Measurements from ENCODE around the gene TOP1. TPM values are rescaled to one million over a fixed set of nuclear protein-coding genes. Genes with fewer than 3 reads are reported as not detected.

Gene TOP1
- total and polyA plus RNA-seq, 12 donors = 19.6 to 96.6 (median 27.3) TPM

GRCh38 chr20:41041693-41042092 is 13.1 kb downstream of the TOP1 start:
- no peak for TF ChIP-seq POLR2A (IDR thresholded peaks at IDR 0.05)
- TF ChIP-seq CTCF (IDR thresholded peaks at IDR 0.05) = no peak
- H3K4me1 ChIP-seq (replicated peaks in 1 of 2) = peaks cover 8 to 22% of the 10 kb centered on the region in 2 donors
- no peak overlapping the region for H3K4me3 ChIP-seq
- H3K9me3 ChIP-seq (replicated peaks in 1 of 3) = no peaks in the 10 kb centered on the region
- 87 to 100% (median 92%) methylated on average over 4 of the region's 4 CpGs for WGBS, 4 donors
- H3K27me3 ChIP-seq = no peaks in the 10 kb centered on the region
- intact Hi-C loops (cut with DNase I) = no loop called here
- no peak overlapping the region for H3K27ac ChIP-seq
- no peak for DNase-seq
- no peaks in the 10 kb centered on the region for H3K36me3 ChIP-seq (replicated peaks in 1 of 2)

- Histone ChIP-seq H3K4me3 (no peak overlapping the region), H3K27me3 (no peaks in the 10 kb centered on the region), H3K9me3 (replicated peaks in 1 of 3) (no peaks in the 10 kb centered on the region), H3K36me3 (replicated peaks in 1 of 2) (no peaks in the 10 kb centered on the region), H3K27ac (no peak overlapping the region), H3K4me1 (replicated peaks in 1 of 2) (peaks cover 35 to 50% of the 10 kb centered on the region in 2 donors)
- TF ChIP-seq POLR2A (IDR thresholded peaks at IDR 0.05) = no peak
- TF ChIP-seq CTCF (IDR thresholded peaks at IDR 0.05) = no peak
- intact Hi-C loops (cut with DNase I) = no loop called here
- WGBS, 4 donors = 88 to 94% (median 93%) methylated on average over 9 of the region's 9 CpGs
- no peak for DNase-seq
These were observed 15.9 kb downstream of the TOP1 start for GRCh38 chr20:41044409-41045062.

- Histone ChIP-seq H3K4me1 (replicated peaks in 1 of 2) (peaks cover 46 to 61% of the 10 kb centered on the region in 2 donors), H3K4me3 (no peak overlapping the region), H3K9me3 (replicated peaks in 1 of 3) (no peaks in the 10 kb centered on the region), H3K36me3 (replicated peaks in 1 of 2) (no peaks in the 10 kb centered on the region), H3K27me3 (no peaks in the 10 kb centered on the region), H3K27ac (no peak overlapping the region)
- 88 to 91% (median 90%) methylated on average over 2 of the region's 2 CpGs for WGBS, 4 donors
- intact Hi-C loops (cut with DNase I) = no loop called here
- TF ChIP-seq POLR2A (IDR thresholded peaks at IDR 0.05) (no peak), CTCF (IDR thresholded peaks at IDR 0.05) (no peak)
- DNase-seq = no peak
These were observed 17.0 kb downstream of the TOP1 start for GRCh38 chr20:41045671-41046070.

- WGBS, 4 donors = 65 to 78% (median 73%) methylated on average over 2 of the region's 2 CpGs
- no peak for DNase-seq
- H3K36me3 ChIP-seq (replicated peaks in 1 of 2) = no peaks in the 10 kb centered on the region
- H3K4me3 ChIP-seq = no peak overlapping the region
- peaks cover 57 to 72% of the 10 kb centered on the region in 2 donors for H3K4me1 ChIP-seq (replicated peaks in 1 of 2)
- H3K9me3 ChIP-seq (replicated peaks in 1 of 3) = no peaks in the 10 kb centered on the region
- intact Hi-C loops (cut with DNase I) = no loop called here
- H3K27ac ChIP-seq = peak overlapping the region in 1 of 5 donors; percentile 49
- H3K27me3 ChIP-seq = no peaks in the 10 kb centered on the region
- TF ChIP-seq POLR2A (IDR thresholded peaks at IDR 0.05) (no peak), CTCF (IDR thresholded peaks at IDR 0.05) (no peak)
These were observed 18.1 kb downstream of the TOP1 start for GRCh38 chr20:41046716-41047115.
